CD4-positive, alpha-beta T cell treated with Interleukin-15 for 1 hour (primary cell): ENCODE data around the gene PLPP4.

Experiments used
- DNase-seq: peaks from one replicate; pipeline ENCODE4 v3.0.0-alpha.2; 2020

The PLPP4 gene

GRCh38 chr10:120527691-120528090 lies 70.7 kb downstream of the PLPP4 start:
- no peak for DNase-seq

GRCh38 chr10:120530699-120531098 lies 73.7 kb downstream of the PLPP4 start:
- no peak for DNase-seq

- DNase-seq = no peak
Measured at GRCh38 chr10:120538091-120538490, 81.1 kb downstream of the PLPP4 start.

GRCh38 chr10:120539076-120539475 lies 82.0 kb downstream of the PLPP4 start:
- no peak for DNase-seq

- DNase-seq = no peak
Measured at GRCh38 chr10:120540486-120540885, 83.5 kb downstream of the PLPP4 start.

- no peak for DNase-seq
Measured at GRCh38 chr10:120541984-120542383, 85.0 kb downstream of the PLPP4 start.

- DNase-seq = no peak
Measured at GRCh38 chr10:120542591-120542990, 85.6 kb downstream of the PLPP4 start.

GRCh38 chr10:120543291-120543690 lies 86.3 kb downstream of the PLPP4 start:
- DNase-seq = no peak

- DNase-seq = no peak
Measured at GRCh38 chr10:120548210-120548609, 91.2 kb downstream of the PLPP4 start.

- DNase-seq = no peak
Measured at GRCh38 chr10:120552262-120552661, 95.2 kb downstream of the PLPP4 start.

GRCh38 chr10:120553911-120554310 lies 96.9 kb downstream of the PLPP4 start:
- DNase-seq = no peak

GRCh38 chr10:120555436-120555835 lies 98.4 kb downstream of the PLPP4 start:
- no peak for DNase-seq

- no peak for DNase-seq
Measured at GRCh38 chr10:120555842-120556532, 99.0 kb downstream of the PLPP4 start.

- no peak for DNase-seq
Measured at GRCh38 chr10:120557311-120557710, 100.3 kb downstream of the PLPP4 start.

GRCh38 chr10:120559800-120560199 lies 102.8 kb downstream of the PLPP4 start:
- DNase-seq = no peak

GRCh38 chr10:120562956-120563355 lies 105.9 kb downstream of the PLPP4 start:
- DNase-seq = no peak

GRCh38 chr10:120570418-120570817 lies 113.4 kb downstream of the PLPP4 start:
- DNase-seq = no peak

GRCh38 chr10:120571266-120571665 lies 114.2 kb downstream of the PLPP4 start:
- DNase-seq = no peak

- DNase-seq = no peak
Measured at GRCh38 chr10:120572307-120572706, 115.3 kb downstream of the PLPP4 start.

GRCh38 chr10:120573355-120573754 lies 116.3 kb downstream of the PLPP4 start:
- DNase-seq = no peak

- DNase-seq = no peak
Measured at GRCh38 chr10:120574981-120575380, 118.0 kb downstream of the PLPP4 start.

GRCh38 chr10:120575411-120575810 lies 118.4 kb downstream of the PLPP4 start:
- DNase-seq = no peak

- no peak for DNase-seq
Measured at GRCh38 chr10:120578134-120578533, 121.1 kb downstream of the PLPP4 start.

- DNase-seq = no peak
Measured at GRCh38 chr10:120578890-120579289, 121.9 kb downstream of the PLPP4 start.
